Right lobe of liver (tissue), 6 donors: ENCODE measurements around the gene TRPM6. TPM values are rescaled to one million over a fixed set of nuclear protein-coding genes. Genes with fewer than 3 reads are reported as not detected.

ENCODE experiments used
- ATAC-seq, 4 donors: fragments of 200-7000 bp; cut with Tn5 transposase; one replicate each; pipeline ENCODE4 v1.9.1; 2020; ENCODE audit warnings: mild to moderate bottlenecking in 4 of 4, moderate library complexity in 4 of 4
- DNase-seq, 3 donors: peaks; one replicate each; pipeline ENCODE4 v3.0.0-alpha.2; 2020
- H3K27ac ChIP-seq, 3 donors: fragments of 200-600 bp; one replicate each; pipeline ENCODE4 v1.8.0; 2022
- H3K27me3 ChIP-seq, 2 donors: fragments of 200-600 bp; one replicate each; pipeline ENCODE4 v1.8.0; 2022
- H3K36me3 ChIP-seq, 4 donors: fragments of 200-600 bp; sonication (generic) in 1 of 4; one replicate each; pipeline versions ENCODE4 v1.5.1 to v1.8.0; 2017 to 2022; ENCODE audit warnings: control low read depth in 1 of 4
- H3K4me1 ChIP-seq, 4 donors: fragments of 200-600 bp; sonication (generic) in 1 of 4; one replicate each; pipeline versions ENCODE4 v1.5.1 to v1.8.0; 2017 to 2022; ENCODE audit warnings: control low read depth in 1 of 4
- H3K4me3 ChIP-seq, 3 donors: fragments of 200-600 bp; one replicate each; pipeline ENCODE4 v1.8.0; 2022
- H3K9me3 ChIP-seq, 4 donors: fragments of 200-600 bp; sonication (generic) in 1 of 4; one replicate each; pipeline versions ENCODE4 v1.5.1 to v1.8.0; 2017 to 2022; ENCODE audit warnings: control low read depth in 1 of 4
- POLR2A ChIP-seq: fragments of 450-650 bp; IDR thresholded peaks from one replicate; pipeline ENCODE4 v1.6.1; 2017; ENCODE audit warnings: antibody characterized with exemption, mild to moderate bottlenecking
- WGBS: methylation state at CpG from one replicate; pipeline ENCODE4 v1.1.6; 2018; ENCODE audit warnings: low coverage, low lambda C conversion rate; ENCODE audit not compliant: insufficient coverage; ENCODE audit errors: missing lambda C conversion rate; 5-methylcytosine and 5-hydroxymethylcytosine counted together
- intact Hi-C, 2 donors: fragments of 100-400 bp; cut with DNase I; formaldehyde crosslinking; loops; one replicate each; pipeline versions ENCODE4 v1.11.2 to v1.14.1; 2022
- total RNA-seq, 6 experiments: library from RNA; depleted of rRNA in 2 of 6; stranded (reverse); fragments of >200 nt in 2 of 6; fragmentation: NEBNext Ultra II Directional in 3 of 6; extraction: Animal tissue kit (Norgen Biotek cat#: 25700) in 3 of 6; gene quantifications; one replicate each; pipeline versions ENCODE4 v1.1.0 to v1.2.4, GENCODE V29; 2016 to 2023
- TF ChIP-seq, protein P1 (sequence below), 4 donors: fragments of 200-600 bp in 3 of 4; fragments of 450-650 bp in 1 of 4; IDR thresholded peaks; one replicate each; pipeline versions ENCODE4 v1.5.1 to v1.8.0; 2016 to 2022; ENCODE audit warnings: antibody characterized with exemption in 4 of 4, mild to moderate bottlenecking in 2 of 4
- donor health status: DM: no; HTN: yes; CAD: no.
- donor health status: DM: no; HTN: no; CAD: no.
- donor health status: DM: no; HTN: no; CAD: no.
- donor health status: DM: no; HTN: yes; CAD: no.
- donor health status: DM: no; HTN: yes; CAD: no.

TRPM6 gene
- total RNA-seq, 6 experiments from 2014 or later = 0.05 to 0.24 (median 0.15) TPM; not detected in 1

GRCh38 chr9:74770508-74771261, 117.0 kb downstream of the TRPM6 start:
- no peaks in the 10 kb centered on the region for H3K9me3 ChIP-seq
- no peaks in the 10 kb centered on the region for H3K27me3 ChIP-seq
- no peak overlapping the region for H3K4me3 ChIP-seq
- H3K4me1 ChIP-seq = no peaks in the 10 kb centered on the region
- intact Hi-C loops = loop anchor here (10.0 kb wide), 2 partner anchors 224 to 304 kb away; no protein-coding TSS in a partner anchor
- TF ChIP-seq POLR2A = no peak
- TF ChIP-seq, protein P1, sequence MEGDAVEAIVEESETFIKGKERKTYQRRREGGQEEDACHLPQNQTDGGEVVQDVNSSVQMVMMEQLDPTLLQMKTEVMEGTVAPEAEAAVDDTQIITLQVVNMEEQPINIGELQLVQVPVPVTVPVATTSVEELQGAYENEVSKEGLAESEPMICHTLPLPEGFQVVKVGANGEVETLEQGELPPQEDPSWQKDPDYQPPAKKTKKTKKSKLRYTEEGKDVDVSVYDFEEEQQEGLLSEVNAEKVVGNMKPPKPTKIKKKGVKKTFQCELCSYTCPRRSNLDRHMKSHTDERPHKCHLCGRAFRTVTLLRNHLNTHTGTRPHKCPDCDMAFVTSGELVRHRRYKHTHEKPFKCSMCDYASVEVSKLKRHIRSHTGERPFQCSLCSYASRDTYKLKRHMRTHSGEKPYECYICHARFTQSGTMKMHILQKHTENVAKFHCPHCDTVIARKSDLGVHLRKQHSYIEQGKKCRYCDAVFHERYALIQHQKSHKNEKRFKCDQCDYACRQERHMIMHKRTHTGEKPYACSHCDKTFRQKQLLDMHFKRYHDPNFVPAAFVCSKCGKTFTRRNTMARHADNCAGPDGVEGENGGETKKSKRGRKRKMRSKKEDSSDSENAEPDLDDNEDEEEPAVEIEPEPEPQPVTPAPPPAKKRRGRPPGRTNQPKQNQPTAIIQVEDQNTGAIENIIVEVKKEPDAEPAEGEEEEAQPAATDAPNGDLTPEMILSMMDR (IDR thresholded peaks at IDR 0.05) = peak in 3 of 4 donors; percentile 50 to 54 (median 50)
- ATAC-seq = peak; percentile 50 to 76 (median 60)
- H3K36me3 ChIP-seq = no peaks in the 10 kb centered on the region
- H3K27ac ChIP-seq = no peak overlapping the region
- 56% methylated on average over 20 of the region's 22 CpGs for WGBS
- DNase-seq = peak in 1 of 3 donors; percentile 28

GRCh38 chr9:74765481-74765971, 122.2 kb downstream of the TRPM6 start:
- DNase-seq (no peak), ATAC-seq (peak in 1 of 4 donors; percentile 44)
- no peaks in the 10 kb centered on the region for H3K27me3 ChIP-seq
- H3K9me3 ChIP-seq = no peaks in the 10 kb centered on the region
- H3K4me1 ChIP-seq = no peaks in the 10 kb centered on the region
- intact Hi-C loops = no loop called here
- H3K4me3 ChIP-seq = no peak overlapping the region
- TF ChIP-seq POLR2A = no peak
- TF ChIP-seq, protein P1 (IDR thresholded peaks at IDR 0.05) = no peak
- no peak overlapping the region for H3K27ac ChIP-seq
- no peaks in the 10 kb centered on the region for H3K36me3 ChIP-seq
- WGBS = 43% methylated on average over 3 of the region's 3 CpGs

DNA sequence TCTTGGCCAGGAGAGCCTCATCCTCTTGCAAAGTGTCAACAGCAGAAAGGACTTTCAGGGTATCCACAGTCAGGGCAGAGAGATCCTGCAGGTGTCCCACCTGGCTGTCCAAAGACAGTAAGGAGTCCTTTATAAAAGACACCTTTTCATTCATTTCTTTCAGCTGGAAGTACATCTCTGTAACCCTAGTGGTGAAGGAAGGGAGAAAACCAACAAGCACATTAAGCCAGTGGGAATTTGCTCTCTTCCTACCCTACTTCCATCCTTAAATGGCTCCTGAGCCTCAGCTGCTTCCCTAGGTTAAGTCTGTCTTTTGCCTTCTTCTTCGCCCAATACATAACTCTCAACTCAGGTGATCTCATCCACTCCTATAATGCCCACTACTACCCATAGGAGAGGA, 124.8 kb downstream of the TRPM6 start:
- H3K9me3 ChIP-seq = no peaks in the 10 kb centered on the region
- H3K27me3 ChIP-seq = no peaks in the 10 kb centered on the region
- no peak overlapping the region for H3K4me3 ChIP-seq
- H3K27ac ChIP-seq = no peak overlapping the region
- H3K36me3 ChIP-seq = no peaks in the 10 kb centered on the region
- intact Hi-C loops = no loop called here
- no CpG with 5 or more reads among the region's 1 CpG for WGBS
- no peak for TF ChIP-seq POLR2A
- TF ChIP-seq, protein P1 (IDR thresholded peaks at IDR 0.05) = no peak
- DNase-seq (no peak), ATAC-seq (no peak)
- no peaks in the 10 kb centered on the region for H3K4me1 ChIP-seq

DNA sequence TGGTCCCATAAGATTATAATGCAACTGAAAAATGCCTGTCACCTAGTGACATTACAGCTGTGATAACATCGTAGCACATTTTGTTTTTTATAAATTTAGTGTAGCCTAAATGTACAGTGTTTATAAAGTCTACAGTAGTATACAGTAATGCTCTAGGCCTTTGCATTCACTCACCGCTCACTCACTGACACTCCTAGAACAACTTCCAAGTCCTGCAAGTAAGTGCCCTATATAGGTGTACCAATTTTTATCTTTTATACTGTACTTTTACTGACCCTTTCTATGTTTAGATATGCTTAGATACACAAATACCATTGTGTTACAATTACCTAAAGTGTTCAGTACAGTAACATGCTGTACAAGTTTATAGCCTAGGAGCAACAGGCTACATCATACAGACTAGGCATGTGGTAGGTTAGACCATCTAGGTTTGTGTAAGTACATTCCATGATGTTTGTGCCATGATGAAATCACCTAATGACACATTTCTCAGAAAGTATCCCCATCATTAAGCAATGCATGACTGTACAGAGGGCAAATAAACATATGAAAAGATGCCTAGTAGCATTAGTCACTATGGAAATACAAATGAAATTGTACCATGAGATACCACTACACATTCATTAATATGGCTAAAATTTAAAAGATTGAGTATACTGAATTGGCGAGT, 127.6 kb downstream of the TRPM6 start:
- Histone ChIP-seq H3K27ac (no peak overlapping the region), H3K4me3 (no peak overlapping the region), H3K27me3 (no peaks in the 10 kb centered on the region), H3K4me1 (no peaks in the 10 kb centered on the region), H3K9me3 (no peaks in the 10 kb centered on the region), H3K36me3 (no peaks in the 10 kb centered on the region)
- peak in 1 of 4 donors; percentile 92 for ATAC-seq
- no peak for DNase-seq
- intact Hi-C loops = no loop called here
- 71% methylated on average over 3 of the region's 3 CpGs for WGBS
- TF ChIP-seq, protein P1 (IDR thresholded peaks at IDR 0.05) = no peak
- TF ChIP-seq POLR2A = no peak
